Caco-2 (cell line): ENCODE data around the gene NSUN2. TPM values are rescaled to one million over a fixed set of nuclear protein-coding genes. Genes with fewer than 3 reads are reported as not detected.

ENCODE experiments used
- BruUV-seq: library from RNA; stranded (reverse); fragments of 400-500 nt; replicated peaks from 2 replicates; lab custom pipeline; 2021; lab: Mats Ljungman, UMichigan
- CTCF ChIA-PET: fragments of 300-600 bp; sonication (Branson Sonifier 250); formaldehyde crosslinking; loops from one replicate; lab custom pipeline; 2022; ENCODE audit warnings: antibody characterized with exemption; lab: Charles Lee
- POLR2A ChIA-PET: fragments of 300-600 bp; sonication (Branson Sonifier 250); formaldehyde crosslinking; loops from one replicate; lab custom pipeline; 2022; ENCODE audit warnings: antibody characterized with exemption; lab: Charles Lee
- DNase-seq, 2 experiments: peaks; one replicate each; pipeline versions ENCODE4 v3.0.0 to v3.0.0-alpha.2; 2020 to 2022
- H3K27me3 ChIP-seq: replicated peaks from 2 replicates; pipeline ENCODE4 v1.6.0; 2011; ENCODE audit warnings: low read length; ENCODE audit not compliant: control insufficient read depth, insufficient read depth
- H3K36me3 ChIP-seq: 2 replicates; pipeline ENCODE4 v1.5.1; 2011; ENCODE audit warnings: low read length; ENCODE audit not compliant: control insufficient read depth, insufficient read depth
- H3K4me1 ChIP-seq: fragments of 250-450 bp; sonication (Bioruptor Pico); 2 replicates; pipeline ENCODE4 v1.5.1; 2020; ENCODE audit warnings: mild to moderate bottlenecking
- H3K4me3 ChIP-seq: 2 replicates; pipeline ENCODE4 v1.5.1; 2011; ENCODE audit warnings: low read depth, mild to moderate bottlenecking, control low read depth, low read length
- H3K9me3 ChIP-seq: fragments of 250-450 bp; sonication (Bioruptor Pico); 2 replicates; pipeline ENCODE4 v1.5.1; 2020; ENCODE audit warnings: mild to moderate bottlenecking, moderate library complexity
- H3K27ac Mint-ChIP-seq: one replicate; pipeline ENCODE4 v1.8.0; 2022; ENCODE audit warnings: mixed read lengths; ENCODE audit not compliant: unreplicated experiment
- H3K27me3 Mint-ChIP-seq: one replicate; pipeline ENCODE4 v1.8.0; 2022; ENCODE audit warnings: mixed read lengths; ENCODE audit not compliant: insufficient read depth, unreplicated experiment
- H3K36me3 Mint-ChIP-seq: one replicate; pipeline ENCODE4 v1.8.0; 2022; ENCODE audit warnings: mild to moderate bottlenecking, mixed read lengths; ENCODE audit not compliant: insufficient read depth, unreplicated experiment
- H3K4me1 Mint-ChIP-seq: one replicate; pipeline ENCODE4 v1.8.0; 2022; ENCODE audit warnings: low read depth, mixed read lengths; ENCODE audit not compliant: unreplicated experiment
- H3K4me3 Mint-ChIP-seq: one replicate; pipeline ENCODE4 v1.8.0; 2022; ENCODE audit warnings: mild to moderate bottlenecking, moderate library complexity, mixed read lengths; ENCODE audit not compliant: unreplicated experiment
- H3K9me3 Mint-ChIP-seq: one replicate; pipeline ENCODE4 v1.8.0; 2022; ENCODE audit warnings: mixed read lengths; ENCODE audit not compliant: unreplicated experiment
- CTCF ChIP-seq, 2 experiments: fragments of 200-600 bp in 1 of 2; IDR thresholded peaks; 1 replicate in 1 of 2; 2 replicates in 1 of 2; pipeline versions ENCODE4 v1.5.1 to v1.8.0; 2011 to 2022; ENCODE audit warnings: antibody characterized with exemption in 1 of 2, control low read depth in 1 of 2, inconsistent platforms in 1 of 2, low read depth in 1 of 2, low read length in 1 of 2, mild to moderate bottlenecking in 1 of 2, moderate library complexity in 1 of 2; ENCODE audit not compliant: insufficient read depth in 1 of 2, severe bottlenecking in 1 of 2, unreplicated experiment in 1 of 2
- intact Hi-C: fragments of 100-400 bp; cut with micrococcal nuclease; formaldehyde crosslinking; loops from one replicate; pipeline ENCODE4 v1.10.0; 2022; ENCODE audit not compliant: unreplicated experiment
- total RNA-seq: library from RNA; stranded (reverse); gene quantifications from 2 replicates; pipeline ENCODE4 v1.2.3, GENCODE V29; 2022

NSUN2 gene
- total RNA-seq, 1 experiment from 2014 or later, result 93.8 TPM

GRCh38 chr5:6567835-6568234 lies 65.0 kb downstream of the NSUN2 start:
- H3K9me3 ChIP-seq, result no peaks in the 10 kb centered on the region
- CTCF ChIA-PET, result interaction anchor here (0.6 kb wide), 1 partner anchor 567 kb away, joined by 3 read pairs; no protein-coding TSS in a partner anchor
- BruUV-seq, result no TSS peak
- H3K36me3 ChIP-seq, result no peaks in the 10 kb centered on the region
- H3K4me1 ChIP-seq, result no peaks in the 10 kb centered on the region
- DNase-seq, result no peak
- Mint-ChIP-seq H3K27ac (no peak overlapping the region), H3K9me3 (peaks cover 9% of the 10 kb centered on the region), H3K36me3 (no peaks in the 10 kb centered on the region), H3K4me3 (no peak overlapping the region), H3K27me3 (peaks cover 9% of the 10 kb centered on the region), H3K4me1 (no peaks in the 10 kb centered on the region)
- POLR2A ChIA-PET, result no interaction called here
- intact Hi-C loops, result no loop called here
- H3K27me3 ChIP-seq, result no peaks in the 10 kb centered on the region
- no peak overlapping the region for H3K4me3 ChIP-seq
- TF ChIP-seq CTCF (IDR thresholded peaks at IDR 0.05; ENCODE audit: insufficient read depth in 1 of 2, low read depth in 1 of 2, low read length in 1 of 2, severe bottlenecking in 1 of 2, unreplicated experiment in 1 of 2), result no peak

GRCh38 chr5:6567068-6567467 lies 65.8 kb downstream of the NSUN2 start:
- DNase-seq, result no peak
- no peak for TF ChIP-seq CTCF (IDR thresholded peaks at IDR 0.05; ENCODE audit: insufficient read depth in 1 of 2, low read depth in 1 of 2, low read length in 1 of 2, severe bottlenecking in 1 of 2, unreplicated experiment in 1 of 2)
- Mint-ChIP-seq H3K9me3 (peaks cover 9% of the 10 kb centered on the region), H3K36me3 (no peaks in the 10 kb centered on the region), H3K4me1 (no peaks in the 10 kb centered on the region), H3K4me3 (no peak overlapping the region), H3K27me3 (peaks cover 9% of the 10 kb centered on the region), H3K27ac (no peak overlapping the region)
- ChIA-PET CTCF (no interaction called here), POLR2A (no interaction called here)
- intact Hi-C loops, result no loop called here
- H3K4me1 ChIP-seq, result no peaks in the 10 kb centered on the region
- no peak overlapping the region for H3K4me3 ChIP-seq
- BruUV-seq, result no TSS peak
- no peaks in the 10 kb centered on the region for H3K9me3 ChIP-seq
- H3K36me3 ChIP-seq, result no peaks in the 10 kb centered on the region
- no peaks in the 10 kb centered on the region for H3K27me3 ChIP-seq

- no peak for TF ChIP-seq CTCF (IDR thresholded peaks at IDR 0.05; ENCODE audit: insufficient read depth in 1 of 2, low read depth in 1 of 2, low read length in 1 of 2, severe bottlenecking in 1 of 2, unreplicated experiment in 1 of 2)
- no peak for DNase-seq
- H3K4me1 Mint-ChIP-seq, result no peaks in the 10 kb centered on the region
- CTCF ChIA-PET, result no interaction called here
- no peaks in the 10 kb centered on the region for H3K36me3 Mint-ChIP-seq
- Histone ChIP-seq H3K36me3 (no peaks in the 10 kb centered on the region), H3K4me1 (no peaks in the 10 kb centered on the region), H3K27me3 (no peaks in the 10 kb centered on the region), H3K4me3 (no peak overlapping the region), H3K9me3 (no peaks in the 10 kb centered on the region)
- H3K27me3 Mint-ChIP-seq, result peaks cover 12% of the 10 kb centered on the region
- no peak overlapping the region for H3K27ac Mint-ChIP-seq
- peaks cover 9% of the 10 kb centered on the region for H3K9me3 Mint-ChIP-seq
- POLR2A ChIA-PET, result no interaction called here
- H3K4me3 Mint-ChIP-seq, result no peak overlapping the region
- no TSS peak for BruUV-seq
- intact Hi-C loops, result no loop called here
These were observed 67.4 kb downstream of the NSUN2 start for GRCh38 chr5:6565492-6565891.
